Measurements from ENCODE around the gene RBM34.
A peak's percentile ranks its signal among the peaks of the same experiment; 100 is the strongest.
"Not testable (repeated sequence)": the region's sequence is repeated elsewhere in the genome, so short reads cannot be mapped to it uniquely, and the experiment has no call there.

RBM34 gene

GRCh38 chr1:235093696-235094592 is 67.1 kb downstream of the RBM34 start:
- CTCF ChIA-PET, result interaction anchor here (0.6 to 5.7 kb wide), 43 partner anchors 10 to 784 kb away, joined by 3 to 73 read pairs (median 4); partner anchors contain the start of genes B3GALNT2, RBM34 and TARBP1
- POLR2A ChIA-PET, result interaction anchor here (0.6 kb wide), 1 partner anchor 560 kb away, joined by 4 read pairs; no protein-coding TSS in a partner anchor
- peak; percentile 87 for TF ChIP-seq CTCF (IDR thresholded peaks at IDR 0.05; ENCODE audit: insufficient read depth, low read length, missing control alignments)
- no peak for DNase-seq (ENCODE audit: low read depth, low spot score)
- no peak overlapping the region for H3K4me3 ChIP-seq (ENCODE audit: low read depth, low read length)

- DNase-seq (ENCODE audit: low read depth, low spot score), result no peak
- peak; percentile 38 for TF ChIP-seq CTCF (IDR thresholded peaks at IDR 0.05; ENCODE audit: insufficient read depth, low read length, missing control alignments)
- ChIA-PET POLR2A (interaction anchor here (0.6 kb wide), 1 partner anchor 559 kb away, joined by 4 read pairs; no protein-coding TSS in a partner anchor), CTCF (interaction anchor here (0.6 to 5.7 kb wide), 36 partner anchors 10 to 783 kb away, joined by 3 to 73 read pairs (median 4); partner anchors contain the start of genes B3GALNT2, RBM34 and TARBP1)
- no peak overlapping the region for H3K4me3 ChIP-seq (ENCODE audit: low read depth, low read length)
Observed at GRCh38 chr1:235093013-235093695, 67.9 kb downstream of the RBM34 start.

GRCh38 chr1:235092415-235092814 is 68.6 kb downstream of the RBM34 start:
- H3K4me3 ChIP-seq (ENCODE audit: low read depth, low read length); POLR2A ChIA-PET; DNase-seq (ENCODE audit: low read depth, low spot score): not testable (repeated sequence)
- CTCF ChIA-PET, result interaction anchor here (0.6 to 5.7 kb wide), 5 partner anchors 9 to 607 kb away, joined by 3 to 73 read pairs (median 21); no protein-coding TSS in a partner anchor

GRCh38 chr1:235092045-235092406 is 69.0 kb downstream of the RBM34 start:
- H3K4me3 ChIP-seq (ENCODE audit: low read depth, low read length); POLR2A ChIA-PET: not testable (repeated sequence)
- CTCF ChIA-PET, result interaction anchor here (1.0 to 5.7 kb wide), 5 partner anchors 10 to 607 kb away, joined by 3 to 73 read pairs (median 21); no protein-coding TSS in a partner anchor

GRCh38 chr1:235091319-235092044 is 69.6 kb downstream of the RBM34 start:
- CTCF ChIA-PET, result interaction anchor here (0.8 to 2.9 kb wide), 12 partner anchors 10 to 604 kb away, joined by 3 to 21 read pairs (median 4); no protein-coding TSS in a partner anchor
- POLR2A ChIA-PET, result interaction anchor here (0.8 kb wide), 1 partner anchor 480 kb away, joined by 3 read pairs; no protein-coding TSS in a partner anchor
- not testable (repeated sequence) for DNase-seq (ENCODE audit: low read depth, low spot score); H3K4me3 ChIP-seq (ENCODE audit: low read depth, low read length)

More at GRCh38 chr1:235092045-235092406, 69.0 kb downstream of the RBM34 start:
- DNase-seq (ENCODE audit: low read depth, low spot score), result not testable (repeated sequence)

- no peak overlapping the region for H3K4me3 ChIP-seq (ENCODE audit: low read depth, low read length)
- ChIA-PET CTCF (interaction anchor here (0.8 to 2.9 kb wide), 17 partner anchors 11 to 603 kb away, joined by 3 to 21 read pairs (median 4); no protein-coding TSS in a partner anchor), POLR2A (interaction anchor here (0.8 to 1.0 kb wide), 3 partner anchors 109 to 481 kb away, joined by 3 to 5 read pairs (median 3); partner anchors contain the start of gene IRF2BP2)
- DNase-seq (ENCODE audit: low read depth, low spot score), result no peak
- TF ChIP-seq CTCF (IDR thresholded peaks at IDR 0.05; ENCODE audit: insufficient read depth, low read length, missing control alignments), result no peak
Observed at GRCh38 chr1:235090406-235091069, 70.5 kb downstream of the RBM34 start.

GRCh38 chr1:235088907-235089306 is 72.1 kb downstream of the RBM34 start:
- POLR2A ChIA-PET, result no interaction called here
- no peak overlapping the region for H3K4me3 ChIP-seq (ENCODE audit: low read depth, low read length)
- CTCF ChIA-PET, result interaction anchor here (0.7 to 1.9 kb wide), 3 partner anchors 16 to 589 kb away, joined by 3 to 8 read pairs (median 3); no protein-coding TSS in a partner anchor
- DNase-seq (ENCODE audit: low read depth, low spot score), result no peak
- no peak for TF ChIP-seq CTCF (IDR thresholded peaks at IDR 0.05; ENCODE audit: insufficient read depth, low read length, missing control alignments)

Data from AG04449 (cell line).